Activated CD4-positive, alpha-beta memory T cell treated with anti-CD3 and anti-CD28 coated beads, Interleukin-2, amount 10 ng/mL, durations not matched to agents 7 days and 5 days (primary cell): Measurements from ENCODE around the gene INO80B. TPM values are rescaled to one million over a fixed set of nuclear protein-coding genes. Genes with fewer than 3 reads are reported as not detected.
A peak's percentile ranks its signal among the peaks of the same experiment; 100 is the strongest.
"Not testable (repeated sequence)": the region's sequence is repeated elsewhere in the genome, so short reads cannot be mapped to it uniquely, and the experiment has no call there.

Experiments used
- CTCF ChIA-PET: fragments of 350-600 bp; sonication (Branson Sonifier 250); formaldehyde crosslinking; loops from one replicate; lab custom pipeline; 2021; ENCODE audit warnings: antibody characterized with exemption, inconsistent platforms; lab: Charles Lee
- POLR2A ChIA-PET: fragments of 350-600 bp; sonication (Branson Sonifier 250); formaldehyde crosslinking; loops from one replicate; lab custom pipeline; 2021; ENCODE audit warnings: antibody characterized with exemption; lab: Charles Lee
- DNase-seq: peaks from one replicate; pipeline ENCODE4 v3.0.0-alpha.2; 2020
- H3K27ac Mint-ChIP-seq: one replicate; pipeline ENCODE4 v1.8.0; 2021; ENCODE audit warnings: mild to moderate bottlenecking, mixed read lengths
- H3K27me3 Mint-ChIP-seq: one replicate; pipeline ENCODE4 v1.8.0; 2021; ENCODE audit warnings: mixed read lengths
- H3K36me3 Mint-ChIP-seq: one replicate; pipeline ENCODE4 v1.8.0; 2021; ENCODE audit warnings: low read depth, mixed read lengths
- H3K4me1 Mint-ChIP-seq: one replicate; pipeline ENCODE4 v1.8.0; 2021; ENCODE audit warnings: mixed read lengths
- H3K4me3 Mint-ChIP-seq: one replicate; pipeline ENCODE4 v1.8.0; 2021; ENCODE audit warnings: mild to moderate bottlenecking, mixed read lengths
- H3K9me3 Mint-ChIP-seq: one replicate; pipeline ENCODE4 v1.8.0; 2021; ENCODE audit warnings: mixed read lengths
- total RNA-seq, 2 experiments: library from RNA; stranded (reverse); gene quantifications; one replicate each; pipeline ENCODE4 v1.2.3, GENCODE V29; 2021

Gene INO80B
- total RNA-seq, 2 experiments from 2014 or later: 39.8 to 40.3 TPM

- ChIA-PET POLR2A (interaction anchor here (1.2 to 4.0 kb wide), 5 partner anchors 7 to 55 kb away, joined by 3 to 81 read pairs (median 6); partner anchors contain the start of genes AUP1, CCDC142, HTRA2 and INO80B), CTCF (interaction anchor here (0.9 to 1.7 kb wide), 5 partner anchors 9 to 91 kb away, joined by 3 to 8 read pairs (median 3); partner anchors contain the start of genes CCDC142, DQX1, TTC31 and WBP1)
- no peaks in the 10 kb centered on the region for H3K9me3 Mint-ChIP-seq
- H3K36me3 Mint-ChIP-seq: peaks cover 53% of the 10 kb centered on the region
- peak overlapping the region; percentile 50 for H3K27ac Mint-ChIP-seq
- H3K4me1 Mint-ChIP-seq: peaks cover 44% of the 10 kb centered on the region
- no peak overlapping the region for H3K4me3 Mint-ChIP-seq
- no peaks in the 10 kb centered on the region for H3K27me3 Mint-ChIP-seq
- no peak for DNase-seq
Measured at GRCh38 chr2:74474899-74475298, 20.0 kb downstream of the INO80B start.

- H3K27me3 Mint-ChIP-seq: no peaks in the 10 kb centered on the region
- H3K36me3 Mint-ChIP-seq: peaks cover 42% of the 10 kb centered on the region
- H3K4me1 Mint-ChIP-seq: peaks cover 49% of the 10 kb centered on the region
- POLR2A ChIA-PET: interaction anchor here (0.9 to 4.7 kb wide), 15 partner anchors 9 to 106 kb away, joined by 3 to 103 read pairs (median 20); partner anchors contain the start of genes AUP1, HTRA2, INO80B and LBX2
- H3K27ac Mint-ChIP-seq: peak overlapping the region; percentile 49
- no peak for DNase-seq
- no peaks in the 10 kb centered on the region for H3K9me3 Mint-ChIP-seq
- peak overlapping the region; percentile 99 for H3K4me3 Mint-ChIP-seq
- CTCF ChIA-PET: interaction anchor here (1.5 to 8.2 kb wide), 11 partner anchors 9 to 106 kb away, joined by 5 to 107 read pairs (median 9); partner anchors contain the start of genes AUP1, C2orf81, DQX1 and HTRA2
Measured at GRCh38 chr2:74481431-74481830, 26.5 kb downstream of the INO80B start.

GRCh38 chr2:74481961-74482800 lies 27.3 kb downstream of the INO80B start:
- H3K27me3 Mint-ChIP-seq: no peaks in the 10 kb centered on the region
- H3K4me3 Mint-ChIP-seq: peak overlapping the region; percentile 99
- H3K9me3 Mint-ChIP-seq: no peaks in the 10 kb centered on the region
- ChIA-PET CTCF (interaction anchor here (0.8 to 8.2 kb wide), 22 partner anchors 8 to 475 kb away, joined by 3 to 107 read pairs (median 7); partner anchors contain the start of genes AUP1, C2orf81, DQX1 and HTRA2), POLR2A (interaction anchor here (0.6 to 4.7 kb wide), 25 partner anchors 9 to 362 kb away, joined by 3 to 103 read pairs (median 9); partner anchors contain the start of genes AUP1, DOK1, DQX1 and HTRA2)
- peak overlapping the region; percentile 98 for H3K27ac Mint-ChIP-seq
- H3K36me3 Mint-ChIP-seq: peaks cover 43% of the 10 kb centered on the region
- H3K4me1 Mint-ChIP-seq: peaks cover 51% of the 10 kb centered on the region
- peak; percentile 62 for DNase-seq

- peaks cover 38% of the 10 kb centered on the region for H3K36me3 Mint-ChIP-seq
- H3K9me3 Mint-ChIP-seq: no peaks in the 10 kb centered on the region
- ChIA-PET CTCF (interaction anchor here (0.6 to 8.2 kb wide), 23 partner anchors 8 to 475 kb away, joined by 3 to 107 read pairs (median 7); partner anchors contain the start of genes AUP1, C2orf81, DQX1 and HTRA2), POLR2A (interaction anchor here (0.6 to 4.7 kb wide), 24 partner anchors 10 to 361 kb away, joined by 3 to 103 read pairs (median 10); partner anchors contain the start of genes AUP1, DOK1, HTRA2 and INO80B)
- peak; percentile 94 for DNase-seq
- H3K4me1 Mint-ChIP-seq: peaks cover 48% of the 10 kb centered on the region
- peak within 1 kb of the TSS; percentile 98 for H3K27ac Mint-ChIP-seq
- H3K27me3 Mint-ChIP-seq: no peaks in the 10 kb centered on the region
- peak within 1 kb of the TSS; percentile 99 for H3K4me3 Mint-ChIP-seq
Measured at GRCh38 chr2:74482801-74483674, 28.2 kb downstream of the INO80B start, which contains the start of the genes CCDC142 and TTC31. Gene CCDC142 (minus strand): TSS chr2:74482998. CDS start chr2:74482837, 161 bp downstream. Gene TTC31 (plus strand): TSS chr2:74483081. CDS start chr2:74483096, 15 bp downstream.

- CTCF ChIA-PET: interaction anchor here (1.2 to 8.2 kb wide), 14 partner anchors 9 to 104 kb away, joined by 3 to 107 read pairs (median 10); partner anchors contain the start of genes AUP1, DQX1, HTRA2 and INO80B
- DNase-seq, H3K27me3 Mint-ChIP-seq, H3K9me3 Mint-ChIP-seq: not testable (repeated sequence)
- POLR2A ChIA-PET: interaction anchor here (1.0 to 4.7 kb wide), 17 partner anchors 9 to 305 kb away, joined by 3 to 103 read pairs (median 16); partner anchors contain the start of genes AUP1, HTRA2, INO80B and LBX2
- peak overlapping the region; percentile 99 for H3K4me3 Mint-ChIP-seq
- peaks cover 48% of the 10 kb centered on the region for H3K4me1 Mint-ChIP-seq
- H3K27ac Mint-ChIP-seq: peak overlapping the region; percentile 98
- peaks cover 38% of the 10 kb centered on the region for H3K36me3 Mint-ChIP-seq
Measured at GRCh38 chr2:74483675-74484164, 28.8 kb downstream of the INO80B start.

- DNase-seq: no peak
- CTCF ChIA-PET: interaction anchor here (2.3 to 8.2 kb wide), 3 partner anchors 44 to 102 kb away, joined by 10 to 107 read pairs (median 90); partner anchors contain the start of genes AUP1 and HTRA2
- H3K4me1 Mint-ChIP-seq: peaks cover 28% of the 10 kb centered on the region
- H3K27ac Mint-ChIP-seq: no peak overlapping the region
- peaks cover 32% of the 10 kb centered on the region for H3K36me3 Mint-ChIP-seq
- POLR2A ChIA-PET: no interaction called here
- H3K27me3 Mint-ChIP-seq: no peaks in the 10 kb centered on the region
- H3K9me3 Mint-ChIP-seq: no peaks in the 10 kb centered on the region
- H3K4me3 Mint-ChIP-seq: no peak overlapping the region
Measured at GRCh38 chr2:74486141-74486540, 31.3 kb downstream of the INO80B start.

GRCh38 chr2:74488643-74489481 lies 34.0 kb downstream of the INO80B start:
- peaks cover 16% of the 10 kb centered on the region for H3K4me1 Mint-ChIP-seq
- no peaks in the 10 kb centered on the region for H3K27me3 Mint-ChIP-seq
- no peak overlapping the region for H3K4me3 Mint-ChIP-seq
- no peaks in the 10 kb centered on the region for H3K9me3 Mint-ChIP-seq
- ChIA-PET CTCF (interaction anchor here (1.3 kb wide), 1 partner anchor 9 kb away, joined by 5 read pairs; no protein-coding TSS in a partner anchor), POLR2A (interaction anchor here (0.7 to 1.1 kb wide), 2 partner anchors 12 to 31 kb away, joined by 3 read pairs; partner anchors contain the start of gene WBP1)
- no peak overlapping the region for H3K27ac Mint-ChIP-seq
- H3K36me3 Mint-ChIP-seq: peaks cover 46% of the 10 kb centered on the region
- DNase-seq: no peak

GRCh38 chr2:74489906-74490305 lies 35.0 kb downstream of the INO80B start:
- no peak for DNase-seq
- no peak overlapping the region for H3K4me3 Mint-ChIP-seq
- H3K36me3 Mint-ChIP-seq: peaks cover 51% of the 10 kb centered on the region
- ChIA-PET POLR2A (no interaction called here), CTCF (interaction anchor here (1.3 kb wide), 1 partner anchor 8 kb away, joined by 5 read pairs; no protein-coding TSS in a partner anchor)
- peaks cover 11% of the 10 kb centered on the region for H3K4me1 Mint-ChIP-seq
- H3K27me3 Mint-ChIP-seq: no peaks in the 10 kb centered on the region
- no peak overlapping the region for H3K27ac Mint-ChIP-seq
- no peaks in the 10 kb centered on the region for H3K9me3 Mint-ChIP-seq

- no peak for DNase-seq
- POLR2A ChIA-PET: interaction anchor here (3.3 kb wide), 1 partner anchor 9 kb away, joined by 16 read pairs; the partner anchor contains the start of genes CCDC142 and TTC31
- no peaks in the 10 kb centered on the region for H3K9me3 Mint-ChIP-seq
- CTCF ChIA-PET: interaction anchor here (1.1 to 2.3 kb wide), 2 partner anchors 9 to 97 kb away, joined by 5 to 6 read pairs; partner anchors contain the start of genes CCDC142 and TTC31
- no peak overlapping the region for H3K4me3 Mint-ChIP-seq
- peaks cover 3% of the 10 kb centered on the region for H3K4me1 Mint-ChIP-seq
- no peaks in the 10 kb centered on the region for H3K27me3 Mint-ChIP-seq
- H3K27ac Mint-ChIP-seq: no peak overlapping the region
- peaks cover 44% of the 10 kb centered on the region for H3K36me3 Mint-ChIP-seq
Measured at GRCh38 chr2:74491648-74492544, 37.0 kb downstream of the INO80B start.

- ChIA-PET POLR2A (interaction anchor here (0.9 to 3.3 kb wide), 4 partner anchors 10 to 37 kb away, joined by 3 to 16 read pairs (median 6); partner anchors contain the start of genes CCDC142 and TTC31), CTCF (interaction anchor here (0.5 to 2.3 kb wide), 6 partner anchors 10 to 345 kb away, joined by 3 to 7 read pairs (median 5); partner anchors contain the start of genes CCDC142 and TTC31)
- Mint-ChIP-seq H3K4me3 (no peak overlapping the region), H3K4me1 (peaks cover 14% of the 10 kb centered on the region), H3K36me3 (peaks cover 46% of the 10 kb centered on the region), H3K27me3 (peaks cover 3% of the 10 kb centered on the region), H3K27ac (no peak overlapping the region), H3K9me3 (no peaks in the 10 kb centered on the region)
- DNase-seq: no peak
Measured at GRCh38 chr2:74493546-74493945, 38.7 kb downstream of the INO80B start.
